AG04449 (cell line): ENCODE measurements around the gene WIPF3.

ENCODE experiments used
- CTCF ChIA-PET: fragments of 350-600 bp; formaldehyde crosslinking; extraction: SDS; loops from one replicate; lab custom pipeline; 2021; ENCODE audit warnings: antibody characterized with exemption; lab: Yijun Ruan, JAX
- POLR2A ChIA-PET: fragments of 400-600, 350-600 bp; formaldehyde crosslinking; extraction: SDS; loops from one replicate; lab custom pipeline; 2020; ENCODE audit warnings: antibody characterized with exemption, inconsistent platforms; lab: Yijun Ruan, JAX
- DNase-seq: peaks from one replicate; pipeline ENCODE4 v3.0.0-alpha.2; 2010; ENCODE audit warnings: low read depth, low spot score
- H3K4me3 ChIP-seq: 2 replicates; pipeline ENCODE4 v1.5.1; 2011; ENCODE audit warnings: low read depth, mild to moderate bottlenecking, control low read depth, low read length
- CTCF ChIP-seq: IDR thresholded peaks from one replicate; pipeline ENCODE4 v1.5.1; 2011; ENCODE audit warnings: mild to moderate bottlenecking, moderate library complexity, low read length, control low read depth, inconsistent platforms; ENCODE audit not compliant: insufficient read depth; ENCODE audit errors: missing control alignments

Gene WIPF3

GRCh38 chr7:29873644-29874294 is 67.5 kb downstream of the WIPF3 start:
- TF ChIP-seq CTCF, result no peak
- ChIA-PET POLR2A (no interaction called here), CTCF (interaction anchor here (1.1 to 1.6 kb wide), 2 partner anchors 9 to 47 kb away, joined by 3 to 6 read pairs; no protein-coding TSS in a partner anchor)
- no peak for DNase-seq
- no peak overlapping the region for H3K4me3 ChIP-seq

- POLR2A ChIA-PET, result no interaction called here
- no peak overlapping the region for H3K4me3 ChIP-seq
- CTCF ChIA-PET, result interaction anchor here (0.6 to 5.4 kb wide), 5 partner anchors 46 to 197 kb away, joined by 3 to 51 read pairs (median 6); no protein-coding TSS in a partner anchor
- no peak for TF ChIP-seq CTCF
- DNase-seq, result no peak
These were observed 69.4 kb downstream of the WIPF3 start for GRCh38 chr7:29875741-29876140.

- TF ChIP-seq CTCF, result no peak
- no peak overlapping the region for H3K4me3 ChIP-seq
- POLR2A ChIA-PET, result no interaction called here
- CTCF ChIA-PET, result interaction anchor here (0.6 to 5.4 kb wide), 5 partner anchors 9 to 380 kb away, joined by 3 to 51 read pairs (median 3); no protein-coding TSS in a partner anchor
- DNase-seq, result no peak
These were observed 70.9 kb downstream of the WIPF3 start for GRCh38 chr7:29877196-29877595.

- ChIA-PET POLR2A (no interaction called here), CTCF (interaction anchor here (0.8 to 5.4 kb wide), 18 partner anchors 14 to 686 kb away, joined by 3 to 51 read pairs (median 4); no protein-coding TSS in a partner anchor)
- peak; percentile 47 for TF ChIP-seq CTCF
- H3K4me3 ChIP-seq, result no peak overlapping the region
- no peak for DNase-seq
These were observed 71.9 kb downstream of the WIPF3 start for GRCh38 chr7:29878081-29878688.

GRCh38 chr7:29879609-29880008 is 73.3 kb downstream of the WIPF3 start:
- no peak for DNase-seq
- H3K4me3 ChIP-seq, result no peak overlapping the region
- ChIA-PET POLR2A (no interaction called here), CTCF (interaction anchor here (1.0 to 5.4 kb wide), 9 partner anchors 15 to 254 kb away, joined by 3 to 51 read pairs (median 4); no protein-coding TSS in a partner anchor)
- TF ChIP-seq CTCF, result no peak

- TF ChIP-seq CTCF, result no peak
- ChIA-PET CTCF (interaction anchor here (0.8 kb wide), 1 partner anchor 164 kb away, joined by 3 read pairs; no protein-coding TSS in a partner anchor), POLR2A (no interaction called here)
- no peak overlapping the region for H3K4me3 ChIP-seq
- no peak for DNase-seq
These were observed 75.4 kb downstream of the WIPF3 start for GRCh38 chr7:29881724-29882123.
